Brain microvascular endothelial cell (primary cell): Measurements from ENCODE around the gene MTUS2.

Experiments used
- DNase-seq: peaks from one replicate; pipeline ENCODE4 v3.0.0-alpha.2; 2020
- H3K27ac ChIP-seq: fragments of 250-450 bp; sonication (Bioruptor Pico); 2 replicates; pipeline ENCODE4 v1.5.1; 2020; ENCODE audit warnings: mild to moderate bottlenecking, moderate library complexity
- H3K27me3 ChIP-seq: fragments of 250-450 bp; sonication (Bioruptor Pico); replicated peaks from 2 replicates; pipeline ENCODE4 v1.5.1; 2020; ENCODE audit warnings: mild to moderate bottlenecking
- H3K36me3 ChIP-seq: fragments of 250-450 bp; sonication (Bioruptor Pico); replicated peaks from 2 replicates; pipeline ENCODE4 v1.5.1; 2020; ENCODE audit warnings: mild to moderate bottlenecking
- H3K4me3 ChIP-seq: 2 replicates; pipeline ENCODE4 v1.5.1; 2011; ENCODE audit warnings: low read depth, mild to moderate bottlenecking, control low read depth, low read length, moderate library complexity
- in situ Hi-C: cut with HindIII; loops from 2 replicates; pipeline ENCODE4 v1.10.0; 2017; ENCODE audit warnings: low sequenced_read_pairs, low pct_ligation_motif_present
- TF ChIP-seq, protein P1 (sequence below): IDR thresholded peaks from 2 replicates; pipeline ENCODE4 v1.5.1; 2011; ENCODE audit warnings: low read depth, mild to moderate bottlenecking, moderate library complexity, low read length, control low read depth, inconsistent platforms; ENCODE audit errors: missing control alignments

The MTUS2 gene

DNA sequence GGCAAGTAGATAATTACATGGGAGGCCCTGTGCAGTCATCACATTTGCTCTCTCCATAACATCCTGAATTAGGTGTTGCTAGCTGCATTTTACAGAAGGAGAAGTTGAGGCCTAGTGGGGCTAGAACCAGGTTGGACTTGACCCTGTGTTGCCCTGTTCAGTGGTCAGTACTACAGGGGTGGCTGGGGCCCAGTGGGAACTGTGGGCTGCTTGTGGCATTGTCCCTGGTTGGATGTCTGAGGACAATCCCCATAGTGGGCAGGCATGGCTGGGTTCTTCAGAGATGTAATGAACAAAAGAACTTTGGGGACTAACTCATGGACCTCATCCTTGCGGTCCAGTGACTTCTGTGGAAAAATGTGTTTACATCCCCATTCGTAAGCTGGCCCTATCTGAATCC lies 38.9 kb downstream of the MTUS2 start:
- Histone ChIP-seq H3K4me3 (no peak overlapping the region), H3K27ac (no peak overlapping the region), H3K36me3 (no peaks in the 10 kb centered on the region), H3K27me3 (no peaks in the 10 kb centered on the region)
- TF ChIP-seq, protein P1, sequence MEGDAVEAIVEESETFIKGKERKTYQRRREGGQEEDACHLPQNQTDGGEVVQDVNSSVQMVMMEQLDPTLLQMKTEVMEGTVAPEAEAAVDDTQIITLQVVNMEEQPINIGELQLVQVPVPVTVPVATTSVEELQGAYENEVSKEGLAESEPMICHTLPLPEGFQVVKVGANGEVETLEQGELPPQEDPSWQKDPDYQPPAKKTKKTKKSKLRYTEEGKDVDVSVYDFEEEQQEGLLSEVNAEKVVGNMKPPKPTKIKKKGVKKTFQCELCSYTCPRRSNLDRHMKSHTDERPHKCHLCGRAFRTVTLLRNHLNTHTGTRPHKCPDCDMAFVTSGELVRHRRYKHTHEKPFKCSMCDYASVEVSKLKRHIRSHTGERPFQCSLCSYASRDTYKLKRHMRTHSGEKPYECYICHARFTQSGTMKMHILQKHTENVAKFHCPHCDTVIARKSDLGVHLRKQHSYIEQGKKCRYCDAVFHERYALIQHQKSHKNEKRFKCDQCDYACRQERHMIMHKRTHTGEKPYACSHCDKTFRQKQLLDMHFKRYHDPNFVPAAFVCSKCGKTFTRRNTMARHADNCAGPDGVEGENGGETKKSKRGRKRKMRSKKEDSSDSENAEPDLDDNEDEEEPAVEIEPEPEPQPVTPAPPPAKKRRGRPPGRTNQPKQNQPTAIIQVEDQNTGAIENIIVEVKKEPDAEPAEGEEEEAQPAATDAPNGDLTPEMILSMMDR, result no peak
- no peak for DNase-seq
- in situ Hi-C loops, result no loop called here

DNA sequence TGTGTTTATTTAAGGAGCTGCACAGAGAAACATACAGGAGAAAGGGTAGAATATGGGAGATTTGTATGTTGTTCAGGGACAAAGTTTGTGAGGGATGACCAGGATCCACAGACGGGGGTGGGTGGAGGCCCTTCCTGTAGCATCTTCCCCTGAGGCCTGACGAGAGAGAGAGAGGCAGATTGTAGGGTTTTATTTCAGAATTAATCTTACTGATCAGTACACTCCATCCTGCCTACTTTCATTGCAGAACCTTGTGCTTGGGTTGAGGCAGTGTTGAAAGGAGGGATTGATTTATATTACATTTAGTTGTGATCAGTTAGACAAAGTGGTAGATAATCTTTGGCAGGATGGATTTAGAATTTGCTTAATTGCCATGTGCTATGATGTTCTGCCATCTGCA lies 39.6 kb downstream of the MTUS2 start:
- TF ChIP-seq, protein P1, result no peak
- H3K36me3 ChIP-seq, result no peaks in the 10 kb centered on the region
- no peak overlapping the region for H3K27ac ChIP-seq
- H3K27me3 ChIP-seq, result no peaks in the 10 kb centered on the region
- no peak for DNase-seq
- no peak overlapping the region for H3K4me3 ChIP-seq
- in situ Hi-C loops, result no loop called here

DNA sequence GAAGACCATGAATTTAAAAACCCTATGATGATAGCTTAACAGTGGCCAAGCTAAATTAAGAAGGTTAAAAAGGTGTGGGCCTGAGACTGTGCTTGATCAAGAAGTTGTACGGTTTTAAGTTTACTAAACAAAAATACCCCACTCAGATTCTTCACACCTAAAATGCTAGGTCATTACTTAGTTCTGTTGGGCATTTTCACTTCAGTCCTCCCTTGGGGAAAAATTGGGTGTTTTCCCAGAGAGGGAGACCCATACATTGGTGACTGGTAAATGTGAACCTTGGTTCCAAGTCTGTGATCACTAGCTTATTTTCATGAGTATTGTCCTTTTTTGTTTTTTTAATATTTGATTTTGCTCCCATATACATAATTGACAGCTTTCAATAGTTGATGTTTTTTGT lies 44.4 kb downstream of the MTUS2 start:
- TF ChIP-seq, protein P1, result no peak
- in situ Hi-C loops, result no loop called here

DNA sequence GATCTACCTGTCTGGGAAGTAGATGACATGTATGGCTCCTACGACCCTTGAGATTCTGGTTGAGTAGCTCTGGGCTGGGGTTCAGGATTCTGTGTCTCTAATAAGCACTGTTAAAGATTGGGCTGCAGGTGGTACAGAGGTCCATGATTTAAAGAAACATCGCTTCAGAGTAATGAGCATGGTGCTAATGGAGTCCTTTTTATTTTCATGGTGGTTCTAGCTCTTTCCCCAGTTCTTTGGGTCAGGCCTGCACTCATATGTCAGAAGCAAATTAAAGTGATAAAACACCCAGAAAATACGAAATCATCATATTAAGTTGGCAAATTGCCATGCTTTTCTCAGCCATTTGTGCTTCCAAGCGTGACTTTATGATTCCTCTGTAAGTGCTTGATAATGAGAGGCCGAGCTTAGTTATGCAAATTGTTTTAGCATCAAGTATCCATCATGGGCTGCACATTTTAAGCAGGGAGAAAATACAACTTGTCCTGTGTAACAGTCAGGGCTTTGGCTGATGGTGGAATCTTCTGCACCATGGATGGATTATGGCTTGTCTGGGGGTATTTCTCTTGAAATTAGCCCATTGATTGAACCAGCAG lies 45.1 kb downstream of the MTUS2 start:
- no peak for DNase-seq
- H3K27ac ChIP-seq, result no peak overlapping the region
- TF ChIP-seq, protein P1, result no peak
- no peaks in the 10 kb centered on the region for H3K36me3 ChIP-seq
- in situ Hi-C loops, result no loop called here
- no peak overlapping the region for H3K4me3 ChIP-seq
- no peaks in the 10 kb centered on the region for H3K27me3 ChIP-seq

More for the DNA sequence above, 44.4 kb downstream of the MTUS2 start:
- no peak overlapping the region for H3K4me3 ChIP-seq
- no peaks in the 10 kb centered on the region for H3K27me3 ChIP-seq
- no peaks in the 10 kb centered on the region for H3K36me3 ChIP-seq
- no peak overlapping the region for H3K27ac ChIP-seq
- DNase-seq, result no peak

DNA sequence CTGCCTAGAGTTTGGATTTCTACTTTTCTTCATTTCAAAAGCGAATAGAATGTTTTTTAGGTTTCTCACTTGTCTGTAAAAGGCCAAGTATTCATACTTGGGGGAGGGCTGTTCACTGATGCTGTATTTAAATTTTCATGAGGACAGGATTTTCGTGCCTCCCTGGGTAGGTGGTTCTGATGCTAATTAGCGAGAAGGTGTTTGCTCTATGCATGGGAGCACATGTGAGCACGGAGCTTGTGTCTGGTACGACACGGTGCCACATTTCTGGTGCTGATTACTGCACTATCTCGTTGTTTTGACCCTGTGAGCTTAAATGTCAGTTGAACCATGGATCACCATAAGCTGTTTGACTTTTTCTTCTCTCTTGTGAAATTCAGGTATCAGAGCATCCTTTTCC lies 45.8 kb downstream of the MTUS2 start:
- in situ Hi-C loops, result no loop called here
- H3K36me3 ChIP-seq, result no peaks in the 10 kb centered on the region

More for the DNA sequence above, 45.8 kb downstream of the MTUS2 start:
- TF ChIP-seq, protein P1, result no peak
- DNase-seq, result no peak
- Histone ChIP-seq H3K27me3 (no peaks in the 10 kb centered on the region), H3K27ac (no peak overlapping the region), H3K4me3 (no peak overlapping the region)
